Breast epithelium (tissue), 3 donors: ENCODE results near the gene JKAMP.

Experiments used
- CTCF ChIP-seq, 3 donors: fragments of 450-650 bp; IDR thresholded peaks; one replicate each; pipeline ENCODE4 v1.5.1; 2016 to 2017; ENCODE audit warnings: antibody characterized with exemption in 3 of 3, mild to moderate bottlenecking in 3 of 3, moderate library complexity in 3 of 3
- POLR2A ChIP-seq: fragments of 450-650 bp; IDR thresholded peaks from one replicate; pipeline ENCODE4 v1.6.1; 2016; ENCODE audit warnings: antibody characterized with exemption, mild to moderate bottlenecking, moderate library complexity
- POLR2AphosphoS5 ChIP-seq, 3 donors: sonication (generic); formaldehyde crosslinking; IDR thresholded peaks; one replicate each; pipeline ENCODE4 v1.6.1; 2017; ENCODE audit warnings: antibody characterized with exemption in 3 of 3

GRCh38 chr14:59520224-59520623, 35.9 kb downstream of the JKAMP start:
- TF ChIP-seq CTCF (IDR thresholded peaks at IDR 0.05) (no peak), POLR2A (no peak), POLR2AphosphoS5 (IDR thresholded peaks at IDR 0.05) (no peak)
